Activated CD8-positive, alpha-beta memory T cell treated with anti-CD3 and anti-CD28 coated beads, Interleukin-2, amount 50 U/mL, for 24 hours (primary cell): ENCODE results near the gene MALAT1.
"Not testable (repeated sequence)": the region's sequence is repeated elsewhere in the genome, so short reads cannot be mapped to it uniquely, and the experiment has no call there.

Source experiments
- DNase-seq: peaks from one replicate; pipeline ENCODE4 v3.0.0-alpha.2; 2020; ENCODE audit errors: extremely low read depth

MALAT1 gene

DNA sequence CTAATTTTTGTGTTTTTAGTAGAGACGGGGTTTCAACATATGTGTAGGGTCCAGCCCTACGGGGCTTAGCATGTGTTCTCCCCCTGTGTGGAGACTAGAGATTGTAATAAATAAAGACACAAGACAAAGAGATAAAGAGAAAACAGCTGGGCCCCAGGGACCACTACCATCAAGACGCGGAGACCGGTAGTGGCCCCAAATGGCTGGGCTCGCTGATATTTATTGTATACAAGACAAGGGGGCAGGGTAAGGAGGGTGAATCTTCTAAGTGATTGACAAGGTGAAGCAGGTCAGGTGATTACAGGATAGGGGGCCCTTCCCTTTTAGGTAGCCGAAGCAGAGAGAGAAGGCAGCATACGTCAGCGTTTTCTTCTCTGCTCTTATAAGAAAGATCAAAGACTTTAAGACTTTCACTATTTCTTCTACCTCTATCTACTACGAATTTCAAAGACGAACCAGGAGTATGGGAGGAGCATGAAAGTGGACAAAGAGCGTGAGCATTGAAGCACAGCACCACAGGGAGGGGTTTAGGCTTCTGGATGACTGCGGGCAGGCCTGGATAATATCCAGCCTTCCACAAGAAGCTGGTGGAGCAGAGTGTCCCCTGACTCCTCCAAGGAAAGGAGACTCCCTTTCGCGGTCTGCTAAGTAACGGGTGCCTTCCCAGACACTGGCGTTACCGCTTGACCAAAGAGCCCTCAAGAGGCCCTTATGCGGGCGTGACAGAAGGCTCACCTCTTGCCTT is 23.1 kb downstream of the MALAT1 start:
- DNase-seq = not testable (repeated sequence)

DNA sequence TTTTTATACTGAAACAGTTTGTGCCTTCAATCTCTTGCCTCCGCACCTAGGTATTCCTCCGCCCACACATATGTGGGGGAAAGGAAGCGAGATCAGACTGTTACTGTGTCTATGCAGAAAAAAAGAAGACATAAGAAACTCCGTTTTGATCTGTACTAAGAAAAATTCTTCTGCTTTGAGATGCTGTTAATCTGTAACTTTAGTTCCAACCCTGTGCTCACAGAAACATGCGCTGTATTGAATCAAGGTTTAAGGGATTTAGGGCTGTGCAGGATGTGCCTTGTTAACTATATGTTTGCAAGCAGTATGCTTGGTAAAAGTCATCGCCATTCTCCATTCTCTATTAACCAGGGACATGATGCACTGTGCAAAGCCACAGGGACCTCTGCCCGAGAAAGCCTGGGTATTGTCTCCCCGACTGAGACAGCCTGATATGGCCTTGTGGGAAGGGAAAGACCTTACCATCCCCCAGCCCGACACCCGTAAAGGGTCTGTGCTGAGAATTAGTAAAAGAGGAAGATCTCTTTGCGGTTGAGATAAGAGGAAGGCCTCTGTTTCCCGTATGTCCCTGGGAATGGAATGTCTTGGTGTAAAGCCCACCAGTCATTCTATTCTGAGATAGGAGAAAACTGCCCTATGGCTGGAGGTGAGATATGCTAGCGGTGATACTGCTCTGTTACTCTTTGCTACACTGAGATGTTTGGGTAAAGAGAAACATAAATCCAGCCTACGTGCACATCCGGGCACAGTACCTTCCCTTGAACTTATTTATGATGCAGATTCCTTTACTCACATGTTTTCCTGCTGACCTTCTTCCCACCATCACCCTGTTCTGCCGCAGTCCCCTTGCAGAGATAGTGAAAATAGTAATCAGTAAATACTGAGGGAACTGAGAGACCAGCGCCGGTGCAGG is 24.1 kb downstream of the MALAT1 start:
- DNase-seq = not testable (repeated sequence)

DNA sequence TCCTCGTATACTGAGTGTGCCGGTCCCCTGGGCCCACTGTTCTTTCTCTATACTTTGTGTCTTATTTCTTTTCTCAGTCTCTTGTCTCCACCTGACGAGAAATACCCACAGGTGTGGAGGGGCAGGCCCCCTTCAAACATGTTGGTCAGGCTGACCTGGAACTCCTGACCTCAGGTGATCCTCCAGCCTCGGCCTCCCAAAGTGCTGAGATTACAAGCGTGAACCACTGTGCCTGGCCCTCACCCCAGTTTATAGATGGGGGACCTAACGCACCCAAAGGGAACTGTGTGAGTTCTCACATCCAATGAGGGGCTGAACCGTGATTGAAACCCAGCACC is 24.8 kb downstream of the MALAT1 start:
- not testable (repeated sequence) for DNase-seq

DNA sequence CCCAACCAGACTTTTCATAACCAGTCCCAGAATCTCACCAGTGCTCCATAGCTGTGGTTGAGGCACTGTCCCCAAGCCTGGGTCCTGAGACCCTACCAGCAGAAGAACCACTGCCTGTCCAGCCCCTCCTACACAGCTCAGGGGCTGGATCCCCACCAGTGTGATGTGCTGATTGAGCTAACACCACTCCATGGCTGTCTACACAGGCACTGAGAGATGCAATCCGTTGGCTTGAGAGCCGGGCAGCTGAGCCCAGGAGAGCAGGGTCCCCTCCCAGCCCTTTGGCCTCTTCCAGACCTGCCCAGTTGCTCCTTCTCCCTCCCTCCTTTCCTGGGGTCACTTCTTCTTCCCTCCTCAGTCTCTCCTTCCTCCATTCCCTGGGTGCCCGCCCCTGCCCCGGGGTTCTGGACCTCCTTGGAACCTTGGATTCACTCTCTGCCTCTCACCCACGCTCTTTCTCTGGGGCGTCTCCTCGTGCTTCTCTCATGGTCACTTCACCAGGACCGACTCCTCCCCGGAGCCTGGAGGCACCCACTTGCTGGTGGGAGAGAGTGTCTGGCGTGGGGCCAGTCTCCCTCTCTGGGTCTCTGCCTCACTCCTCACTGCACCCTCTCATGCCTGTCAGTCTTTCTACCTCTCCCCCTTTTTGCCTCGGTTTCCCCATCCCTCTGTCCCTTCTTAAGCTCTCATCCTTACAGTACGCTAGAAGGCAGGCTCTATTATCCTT is 25.3 kb downstream of the MALAT1 start:
- no peak for DNase-seq

DNA sequence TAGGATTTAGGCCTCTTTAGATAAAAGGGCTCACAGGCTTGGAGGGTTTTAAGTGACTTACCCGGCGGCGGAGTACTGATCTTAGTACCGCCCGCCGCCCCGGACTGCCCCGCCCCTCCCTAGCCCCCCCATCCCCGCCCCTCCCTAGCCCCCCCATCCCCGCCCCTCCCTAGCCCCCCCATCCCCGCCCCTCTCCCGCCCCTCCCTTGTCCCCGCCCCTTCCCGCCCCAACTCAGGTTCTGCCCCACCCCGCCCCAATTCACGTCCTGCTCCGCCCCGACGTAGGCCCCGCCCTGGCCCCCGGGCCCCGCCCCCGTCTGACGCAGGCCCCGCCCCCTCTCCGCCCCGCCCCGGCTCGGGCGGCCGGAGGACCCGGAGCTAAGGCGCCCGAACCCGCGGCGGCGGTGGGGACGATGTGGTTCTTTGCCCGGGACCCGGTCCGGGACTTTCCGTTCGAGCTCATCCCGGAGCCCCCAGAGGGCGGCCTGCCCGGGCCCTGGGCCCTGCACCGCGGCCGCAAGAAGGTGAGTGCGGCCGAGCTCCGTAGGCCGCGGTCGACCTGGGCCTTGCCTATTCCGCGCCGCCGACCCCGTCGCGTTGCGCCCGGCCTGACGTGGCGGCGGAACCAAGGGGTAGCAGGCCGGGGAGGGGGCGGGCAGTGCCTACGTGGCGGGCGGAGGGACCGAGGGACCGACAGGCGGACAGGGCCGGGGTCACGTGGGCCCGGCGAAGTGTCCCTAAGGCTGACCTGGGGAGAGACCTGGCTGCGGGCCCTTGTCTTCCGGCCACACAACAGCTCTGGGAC is 26.1 kb downstream of the MALAT1 start, which contains the start of gene SCYL1:
Gene SCYL1, plus strand, starts transcription at position 343 of the 805 bp plus-strand sequence. Its CDS starts 71 bp downstream, at position 414.
- DNase-seq = no peak

DNA sequence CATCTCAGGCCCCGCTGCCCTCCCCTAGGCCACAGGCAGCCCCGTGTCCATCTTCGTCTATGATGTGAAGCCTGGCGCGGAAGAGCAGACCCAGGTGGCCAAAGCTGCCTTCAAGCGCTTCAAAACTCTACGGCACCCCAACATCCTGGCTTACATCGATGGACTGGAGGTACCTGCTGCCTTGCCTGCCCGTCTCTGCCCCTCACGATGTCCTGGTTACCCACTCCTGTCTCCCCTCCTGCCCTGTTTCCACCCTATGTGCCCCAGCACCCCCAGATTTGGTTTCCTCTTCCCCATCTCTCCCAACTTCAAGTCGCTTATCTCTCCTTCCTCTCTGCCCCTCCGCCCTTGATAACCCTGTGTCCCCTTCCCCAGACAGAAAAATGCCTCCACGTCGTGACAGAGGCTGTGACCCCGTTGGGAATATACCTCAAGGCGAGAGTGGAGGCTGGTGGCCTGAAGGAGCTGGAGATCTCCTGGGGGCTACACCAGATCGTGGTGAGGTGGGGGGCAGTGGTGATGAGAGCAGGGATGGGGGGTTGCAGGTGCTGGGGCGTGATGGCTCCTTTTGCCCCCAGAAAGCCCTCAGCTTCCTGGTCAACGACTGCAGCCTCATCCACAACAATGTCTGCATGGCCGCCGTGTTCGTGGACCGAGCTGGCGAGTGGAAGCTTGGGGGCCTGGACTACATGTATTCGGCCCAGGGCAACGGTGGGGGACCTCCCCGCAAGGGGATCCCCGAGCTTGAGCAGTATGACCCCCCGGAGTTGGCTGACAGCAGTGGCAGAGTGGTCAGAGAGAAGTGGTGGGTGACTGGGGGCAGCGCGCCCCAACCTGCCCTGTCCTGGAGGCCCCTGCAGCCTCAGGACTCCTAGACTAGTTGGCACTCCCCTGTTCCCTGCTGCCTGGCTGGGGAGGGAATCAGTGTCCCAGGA is 27.0 kb downstream of the MALAT1 start:
- no peak for DNase-seq

DNA sequence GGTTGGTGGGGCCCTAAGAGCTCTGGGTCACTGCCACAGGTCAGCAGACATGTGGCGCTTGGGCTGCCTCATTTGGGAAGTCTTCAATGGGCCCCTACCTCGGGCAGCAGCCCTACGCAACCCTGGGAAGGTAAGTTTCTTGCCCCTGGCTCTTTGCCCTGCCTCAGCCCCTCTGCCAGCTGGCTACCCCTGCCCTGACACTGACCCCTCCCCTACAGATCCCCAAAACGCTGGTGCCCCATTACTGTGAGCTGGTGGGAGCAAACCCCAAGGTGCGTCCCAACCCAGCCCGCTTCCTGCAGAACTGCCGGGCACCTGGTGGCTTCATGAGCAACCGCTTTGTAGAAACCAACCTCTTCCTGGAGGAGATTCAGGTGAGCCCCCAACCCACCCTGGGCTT is 27.9 kb downstream of the MALAT1 start:
- DNase-seq = no peak

DNA sequence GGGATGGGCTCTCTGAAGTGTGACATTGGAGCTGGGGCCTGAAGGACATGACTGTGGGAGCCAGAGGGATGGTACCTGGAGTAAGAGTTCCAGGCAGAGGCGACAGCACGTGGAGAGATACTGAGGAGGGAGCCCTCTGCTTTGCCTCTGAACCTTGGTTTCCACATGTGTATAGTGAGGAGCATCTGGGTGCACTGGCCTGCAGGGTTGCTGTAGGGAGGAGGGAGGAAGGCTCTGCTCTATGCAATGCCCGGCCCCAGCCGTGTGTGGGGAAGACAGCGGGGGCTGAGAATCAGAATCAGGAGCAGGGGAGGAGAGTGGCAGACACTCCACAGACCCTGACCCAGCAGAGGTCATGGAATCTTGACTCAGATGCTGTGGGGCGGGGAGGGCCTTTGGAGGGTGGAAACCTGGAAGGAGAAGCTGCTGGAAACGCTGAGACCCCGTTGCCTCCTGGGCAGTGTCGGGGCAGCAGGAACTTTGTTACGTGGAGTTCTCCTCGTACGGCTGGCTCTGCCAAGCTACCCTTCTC is 30.0 kb downstream of the MALAT1 start:
- no peak for DNase-seq

DNA sequence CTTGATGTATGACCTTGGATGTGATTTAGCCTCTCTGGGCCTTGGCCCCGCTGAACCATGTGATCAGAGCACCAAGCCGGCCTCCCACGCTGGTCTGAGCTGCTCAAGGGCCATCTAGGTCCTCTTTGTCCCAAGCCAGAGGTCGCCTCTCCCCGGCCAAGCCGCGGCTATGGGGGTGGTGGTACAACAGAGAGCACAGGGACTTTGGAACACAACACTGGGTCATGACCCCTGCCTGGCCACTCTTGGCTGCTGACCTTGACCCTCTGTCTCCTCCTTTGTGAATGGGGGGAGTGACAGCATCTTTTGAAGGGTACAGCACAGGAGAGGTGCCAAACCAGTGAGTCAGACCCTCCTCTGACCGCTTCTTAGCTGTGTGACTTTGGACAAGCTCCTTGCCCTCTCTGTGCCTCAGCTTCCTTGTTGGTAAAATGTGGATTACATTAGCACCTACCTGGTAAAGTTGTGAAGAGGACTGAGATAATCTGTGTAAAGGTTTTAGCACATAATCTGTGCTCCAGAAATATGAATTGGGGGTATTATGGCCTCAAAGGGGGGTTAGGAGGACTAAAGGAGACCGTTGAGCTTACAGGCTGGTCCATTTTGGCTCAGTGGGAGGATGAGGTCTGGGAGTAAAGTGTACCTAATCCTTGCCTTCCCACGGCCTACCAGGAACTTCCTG is 30.8 kb downstream of the MALAT1 start:
- no peak for DNase-seq

DNA sequence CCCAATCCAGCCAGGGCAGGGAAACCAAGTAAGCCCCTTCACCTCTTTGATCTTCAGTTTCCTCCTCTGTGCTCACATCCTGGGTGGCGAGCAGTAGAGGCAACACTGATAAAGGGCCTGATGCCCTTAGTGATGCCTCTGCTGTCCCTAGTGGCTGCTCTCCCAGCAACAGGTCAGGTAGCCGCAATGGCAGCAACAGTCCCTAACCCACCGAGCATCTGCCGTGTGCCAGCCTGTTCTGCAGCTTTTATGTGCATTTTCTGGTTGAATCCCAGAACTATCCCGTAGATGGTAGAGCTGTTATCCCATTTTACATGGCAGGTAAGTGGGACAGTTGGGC is 31.3 kb downstream of the MALAT1 start:
- DNase-seq = no peak

DNA sequence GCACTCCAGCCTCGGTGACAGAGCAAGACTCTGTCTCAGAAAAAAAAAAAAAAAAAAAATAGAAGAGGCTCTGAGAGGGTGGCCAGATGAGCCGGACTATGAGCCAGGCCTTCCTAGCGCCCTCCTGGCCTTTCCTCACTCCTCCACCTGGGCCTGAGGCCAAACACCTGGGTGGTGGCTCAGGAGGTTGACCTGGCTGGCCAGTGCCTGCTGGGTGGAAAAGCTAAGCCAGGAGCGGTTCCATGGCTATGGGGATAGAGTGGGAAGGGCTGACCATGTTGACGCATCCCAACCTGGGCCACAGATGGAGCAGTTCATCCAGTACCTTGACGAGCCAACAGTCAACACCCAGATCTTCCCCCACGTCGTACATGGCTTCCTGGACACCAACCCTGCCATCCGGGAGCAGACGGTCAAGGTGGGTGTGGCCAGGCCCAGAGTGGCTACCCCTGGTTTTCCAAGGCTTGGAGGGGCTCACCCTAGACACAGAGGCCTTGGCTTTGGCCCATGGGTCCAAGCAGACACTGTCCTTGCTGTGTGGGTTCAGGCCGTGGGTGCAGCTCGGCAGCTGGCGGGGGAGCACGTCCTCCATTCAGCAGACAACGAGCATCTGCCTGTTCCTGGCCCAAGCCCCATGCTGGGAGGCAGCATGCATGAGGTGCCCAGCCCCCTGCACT is 33.7 kb downstream of the MALAT1 start:
- DNase-seq = no peak

DNA sequence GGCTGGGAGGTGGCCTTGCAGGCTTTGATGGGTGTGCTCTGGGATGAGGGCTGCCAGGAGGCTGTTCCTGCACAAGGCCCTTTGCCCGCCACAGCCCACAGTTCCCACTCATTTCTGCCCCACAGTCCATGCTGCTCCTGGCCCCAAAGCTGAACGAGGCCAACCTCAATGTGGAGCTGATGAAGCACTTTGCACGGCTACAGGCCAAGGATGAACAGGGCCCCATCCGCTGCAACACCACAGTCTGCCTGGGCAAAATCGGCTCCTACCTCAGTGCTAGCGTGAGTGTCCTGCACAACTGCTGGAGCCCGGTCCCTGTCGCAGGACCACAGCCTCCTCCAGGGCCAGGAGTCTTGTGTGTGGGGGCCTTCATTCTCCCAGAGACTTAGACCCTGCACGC is 36.3 kb downstream of the MALAT1 start:
- DNase-seq = no peak

DNA sequence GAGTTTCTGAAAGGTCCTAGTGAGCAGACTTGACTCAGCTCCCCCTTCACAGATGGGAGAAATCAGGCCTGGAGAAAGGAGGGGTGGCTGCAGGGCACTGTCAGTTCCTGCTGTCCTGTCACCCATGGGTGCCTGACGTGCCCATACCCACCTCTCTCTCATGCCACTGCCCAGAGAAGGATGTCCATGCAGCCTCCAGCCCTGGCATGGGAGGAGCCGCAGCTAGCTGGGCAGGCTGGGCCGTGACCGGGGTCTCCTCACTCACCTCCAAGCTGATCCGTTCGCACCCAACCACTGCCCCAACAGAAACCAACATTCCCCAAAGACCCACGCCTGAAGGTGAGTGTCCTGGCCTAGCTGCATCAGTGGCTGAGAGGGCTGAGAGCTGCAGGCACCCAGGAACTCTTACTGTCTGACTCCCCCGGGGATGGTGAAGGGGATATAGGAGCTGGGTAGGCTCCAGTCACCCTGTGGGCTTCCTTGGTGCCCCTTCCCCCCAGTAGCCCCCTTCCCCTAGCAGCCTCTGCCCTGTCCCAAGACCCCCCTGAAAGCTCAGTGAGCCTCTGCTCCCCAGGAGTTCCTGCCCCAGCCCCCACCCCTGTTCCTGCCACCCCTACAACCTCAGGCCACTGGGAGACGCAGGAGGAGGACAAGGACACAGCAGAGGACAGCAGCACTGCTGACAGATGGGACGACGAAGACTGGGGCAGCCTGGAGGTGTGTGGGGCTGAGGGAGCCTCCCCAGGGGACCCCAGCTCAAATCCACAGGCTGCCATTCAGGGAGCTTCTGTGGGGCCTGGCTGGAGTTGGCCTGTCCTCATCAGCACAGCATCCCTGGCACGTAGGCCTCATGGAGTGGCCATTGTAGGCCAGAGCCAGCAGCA is 37.8 kb downstream of the MALAT1 start:
- DNase-seq = no peak

DNA sequence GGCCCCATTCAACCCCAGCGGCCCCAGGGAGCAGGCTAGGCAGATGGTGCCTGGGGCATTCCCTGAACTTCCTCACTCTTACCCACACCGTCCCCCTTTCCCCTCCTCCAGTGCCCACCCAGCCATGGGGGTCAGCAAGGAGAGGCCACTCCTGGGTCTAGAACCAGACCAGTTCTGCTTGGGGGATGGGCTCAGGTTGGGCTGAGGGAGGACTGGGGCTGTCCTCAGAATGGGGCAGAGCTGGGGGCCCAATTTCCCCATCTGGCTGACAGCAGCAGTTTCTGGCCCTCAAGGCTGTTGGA is 38.4 kb downstream of the MALAT1 start:
- DNase-seq = no peak

DNA sequence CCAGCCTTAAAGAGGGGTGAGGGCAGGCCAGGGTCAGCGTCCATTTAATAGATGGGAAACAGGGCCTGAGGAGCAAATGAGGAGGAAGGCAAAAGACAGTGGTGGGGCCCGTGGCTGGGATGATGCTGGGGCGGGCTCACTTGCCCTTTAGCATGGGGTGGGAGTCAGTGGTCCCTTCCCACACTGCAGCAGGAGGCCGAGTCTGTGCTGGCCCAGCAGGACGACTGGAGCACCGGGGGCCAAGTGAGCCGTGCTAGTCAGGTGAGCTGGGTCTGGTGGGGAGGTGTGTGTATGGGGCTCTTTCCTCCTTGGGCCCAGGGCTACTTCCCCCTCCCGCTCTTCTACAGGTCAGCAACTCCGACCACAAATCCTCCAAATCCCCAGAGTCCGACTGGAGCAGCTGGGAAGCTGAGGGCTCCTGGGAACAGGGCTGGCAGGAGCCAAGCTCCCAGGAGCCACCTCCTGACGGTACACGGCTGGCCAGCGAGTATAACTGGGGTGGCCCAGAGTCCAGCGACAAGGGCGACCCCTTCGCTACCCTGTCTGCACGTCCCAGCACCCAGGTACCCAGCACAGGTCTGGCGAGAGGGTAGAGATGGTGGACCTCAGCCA is 38.9 kb downstream of the MALAT1 start:
- no peak for DNase-seq

DNA sequence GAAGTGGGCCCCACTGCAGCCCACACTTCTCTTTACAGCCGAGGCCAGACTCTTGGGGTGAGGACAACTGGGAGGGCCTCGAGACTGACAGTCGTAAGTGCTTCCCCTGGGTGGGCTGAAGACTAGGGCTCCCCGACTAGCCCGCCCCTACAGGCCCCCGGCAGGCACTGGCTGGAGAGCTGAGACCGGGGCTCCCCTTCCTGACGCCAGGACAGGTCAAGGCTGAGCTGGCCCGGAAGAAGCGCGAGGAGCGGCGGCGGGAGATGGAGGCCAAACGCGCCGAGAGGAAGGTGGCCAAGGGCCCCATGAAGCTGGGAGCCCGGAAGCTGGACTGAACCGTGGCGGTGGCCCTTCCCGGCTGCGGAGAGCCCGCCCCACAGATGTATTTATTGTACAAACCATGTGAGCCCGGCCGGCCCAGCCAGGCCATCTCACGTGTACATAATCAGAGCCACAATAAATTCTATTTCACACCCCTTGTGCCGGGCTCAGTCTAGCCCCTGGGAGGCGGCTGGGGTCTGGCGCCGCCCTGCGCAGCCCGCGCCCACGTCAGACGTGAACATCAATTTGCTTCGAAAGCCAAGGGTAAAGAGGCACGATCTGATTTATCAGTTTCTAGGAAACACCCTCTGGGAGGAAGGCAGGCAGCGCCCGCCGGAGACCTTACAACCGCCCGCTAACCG is 39.5 kb downstream of the MALAT1 start:
- DNase-seq = no peak
